ENCODE measurements around the gene FNBP1. TPM values are rescaled to one million over a fixed set of nuclear protein-coding genes. Genes with fewer than 3 reads are reported as not detected.

Gene FNBP1
- total RNA-seq, 1 experiment from 2014 or later: 53.6 TPM

DNA sequence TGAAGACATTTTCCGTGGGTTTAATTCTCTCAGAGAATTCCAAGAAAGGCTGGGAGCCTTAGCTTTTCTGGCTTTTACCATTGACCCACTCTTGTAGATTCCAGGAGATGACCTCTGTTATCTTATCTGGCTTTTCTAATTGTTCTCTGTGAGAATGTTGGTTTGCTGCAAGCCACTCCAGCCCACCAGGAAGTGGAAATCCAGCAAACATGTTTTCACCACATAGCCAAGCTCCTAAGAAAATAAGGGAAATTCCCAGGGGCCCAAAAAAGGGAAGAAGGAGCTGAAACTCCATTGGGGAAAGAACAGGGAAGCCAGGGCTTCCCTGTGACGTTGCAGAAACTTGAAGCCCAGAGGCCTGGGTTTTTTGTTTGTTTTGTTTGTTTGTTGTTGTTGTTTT is 30.4 kb upstream of the FNBP1 start:
- Histone ChIP-seq H3K27ac (ENCODE audit: low read length) (no peak overlapping the region), H3K4me1 (ENCODE audit: control insufficient read depth, insufficient read depth, low read length) (no peaks in the 10 kb centered on the region; the same call in 1 of the 2 replicates), H3K27me3 (ENCODE audit: control insufficient read depth, insufficient read depth, low read length) (no peaks in the 10 kb centered on the region), H3K9me3 (ENCODE audit: control insufficient read depth, insufficient read depth, low read depth, low read length) (no peaks in the 10 kb centered on the region), H3K36me3 (ENCODE audit: control insufficient read depth, insufficient read depth, low read length) (peaks cover 2% of the 10 kb centered on the region; the same call in 1 of the 2 replicates), H3K4me3 (ENCODE audit: low read depth in 2 of 2, low read length in 2 of 2) (no peak overlapping the region)
- POLR2A ChIA-PET: no interaction called here
- DNase-seq (ENCODE audit: low read depth, low spot score) (no peak), ATAC-seq (no peak)
- CTCF ChIA-PET: no interaction called here
- in situ Hi-C loops (cut with HindIII; ENCODE audit: low pct_unique_long_range_greater_than_20kb, low sequenced_read_pairs): no loop called here
- TF ChIP-seq POLR2AphosphoS5 (IDR thresholded peaks at IDR 0.05; ENCODE audit: low read depth, low read length) (no peak), SIN3A (IDR thresholded peaks at IDR 0.05; ENCODE audit: borderline replicate concordance, insufficient read depth, low read depth, low read length) (no peak), TCF7L2 (IDR thresholded peaks at IDR 0.05; ENCODE audit: low read depth, low read length) (no peak)
- TF ChIP-seq, protein P1, sequence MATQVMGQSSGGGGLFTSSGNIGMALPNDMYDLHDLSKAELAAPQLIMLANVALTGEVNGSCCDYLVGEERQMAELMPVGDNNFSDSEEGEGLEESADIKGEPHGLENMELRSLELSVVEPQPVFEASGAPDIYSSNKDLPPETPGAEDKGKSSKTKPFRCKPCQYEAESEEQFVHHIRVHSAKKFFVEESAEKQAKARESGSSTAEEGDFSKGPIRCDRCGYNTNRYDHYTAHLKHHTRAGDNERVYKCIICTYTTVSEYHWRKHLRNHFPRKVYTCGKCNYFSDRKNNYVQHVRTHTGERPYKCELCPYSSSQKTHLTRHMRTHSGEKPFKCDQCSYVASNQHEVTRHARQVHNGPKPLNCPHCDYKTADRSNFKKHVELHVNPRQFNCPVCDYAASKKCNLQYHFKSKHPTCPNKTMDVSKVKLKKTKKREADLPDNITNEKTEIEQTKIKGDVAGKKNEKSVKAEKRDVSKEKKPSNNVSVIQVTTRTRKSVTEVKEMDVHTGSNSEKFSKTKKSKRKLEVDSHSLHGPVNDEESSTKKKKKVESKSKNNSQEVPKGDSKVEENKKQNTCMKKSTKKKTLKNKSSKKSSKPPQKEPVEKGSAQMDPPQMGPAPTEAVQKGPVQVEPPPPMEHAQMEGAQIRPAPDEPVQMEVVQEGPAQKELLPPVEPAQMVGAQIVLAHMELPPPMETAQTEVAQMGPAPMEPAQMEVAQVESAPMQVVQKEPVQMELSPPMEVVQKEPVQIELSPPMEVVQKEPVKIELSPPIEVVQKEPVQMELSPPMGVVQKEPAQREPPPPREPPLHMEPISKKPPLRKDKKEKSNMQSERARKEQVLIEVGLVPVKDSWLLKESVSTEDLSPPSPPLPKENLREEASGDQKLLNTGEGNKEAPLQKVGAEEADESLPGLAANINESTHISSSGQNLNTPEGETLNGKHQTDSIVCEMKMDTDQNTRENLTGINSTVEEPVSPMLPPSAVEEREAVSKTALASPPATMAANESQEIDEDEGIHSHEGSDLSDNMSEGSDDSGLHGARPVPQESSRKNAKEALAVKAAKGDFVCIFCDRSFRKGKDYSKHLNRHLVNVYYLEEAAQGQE (IDR thresholded peaks at IDR 0.05; ENCODE audit: insufficient read depth in 1 of 2, low read depth in 2 of 2, low read length in 1 of 2): no peak
- TF ChIP-seq, protein P2, sequence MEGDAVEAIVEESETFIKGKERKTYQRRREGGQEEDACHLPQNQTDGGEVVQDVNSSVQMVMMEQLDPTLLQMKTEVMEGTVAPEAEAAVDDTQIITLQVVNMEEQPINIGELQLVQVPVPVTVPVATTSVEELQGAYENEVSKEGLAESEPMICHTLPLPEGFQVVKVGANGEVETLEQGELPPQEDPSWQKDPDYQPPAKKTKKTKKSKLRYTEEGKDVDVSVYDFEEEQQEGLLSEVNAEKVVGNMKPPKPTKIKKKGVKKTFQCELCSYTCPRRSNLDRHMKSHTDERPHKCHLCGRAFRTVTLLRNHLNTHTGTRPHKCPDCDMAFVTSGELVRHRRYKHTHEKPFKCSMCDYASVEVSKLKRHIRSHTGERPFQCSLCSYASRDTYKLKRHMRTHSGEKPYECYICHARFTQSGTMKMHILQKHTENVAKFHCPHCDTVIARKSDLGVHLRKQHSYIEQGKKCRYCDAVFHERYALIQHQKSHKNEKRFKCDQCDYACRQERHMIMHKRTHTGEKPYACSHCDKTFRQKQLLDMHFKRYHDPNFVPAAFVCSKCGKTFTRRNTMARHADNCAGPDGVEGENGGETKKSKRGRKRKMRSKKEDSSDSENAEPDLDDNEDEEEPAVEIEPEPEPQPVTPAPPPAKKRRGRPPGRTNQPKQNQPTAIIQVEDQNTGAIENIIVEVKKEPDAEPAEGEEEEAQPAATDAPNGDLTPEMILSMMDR (IDR thresholded peaks at IDR 0.05): no peak
- BruUV-seq (replicated peaks): no TSS peak
- intact Hi-C loops (cut with micrococcal nuclease; ENCODE audit: unreplicated experiment): no loop called here

DNA sequence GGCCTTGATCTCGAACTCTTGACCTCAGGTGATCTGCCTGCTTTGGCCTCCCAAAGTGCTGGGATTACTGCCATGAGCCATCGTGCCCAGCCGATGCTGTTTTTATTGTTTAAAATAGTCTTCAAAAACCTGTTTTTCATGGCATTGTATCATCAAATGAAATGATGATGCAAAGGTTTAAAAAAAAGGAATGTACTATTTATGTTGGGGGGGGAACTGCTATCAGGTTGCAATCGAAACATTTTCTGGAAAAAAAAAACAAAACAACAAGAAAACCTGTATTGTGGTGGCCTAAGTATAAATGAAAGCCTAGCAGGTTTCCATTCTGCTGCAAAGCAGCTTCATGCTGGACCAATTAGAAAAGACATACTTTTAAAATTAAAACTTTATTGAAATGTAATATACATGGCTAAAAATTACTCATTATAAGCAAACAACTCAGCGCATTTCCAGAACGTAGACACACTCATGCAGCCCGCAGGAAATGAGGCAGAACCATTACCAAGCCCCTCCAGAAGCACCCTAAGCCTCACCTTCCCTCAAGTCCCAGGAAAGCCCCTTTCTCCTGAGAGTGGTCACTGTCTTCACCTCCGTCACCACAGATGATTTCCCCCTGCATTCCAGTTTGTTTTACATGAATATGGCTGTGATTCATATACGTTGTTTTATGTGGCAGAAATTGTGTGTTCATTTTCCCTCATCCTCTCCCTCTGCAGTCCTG is 29.7 kb upstream of the FNBP1 start:
- no peak for TF ChIP-seq SIN3A (IDR thresholded peaks at IDR 0.05; ENCODE audit: borderline replicate concordance, insufficient read depth, low read depth, low read length)
- TF ChIP-seq, protein P2 (IDR thresholded peaks at IDR 0.05): no peak
- TF ChIP-seq, protein P1 (IDR thresholded peaks at IDR 0.05; ENCODE audit: insufficient read depth in 1 of 2, low read depth in 2 of 2, low read length in 1 of 2): no peak
- TF ChIP-seq TCF7L2 (IDR thresholded peaks at IDR 0.05; ENCODE audit: low read depth, low read length): no peak
- TF ChIP-seq POLR2AphosphoS5 (IDR thresholded peaks at IDR 0.05; ENCODE audit: low read depth, low read length): no peak
- POLR2A ChIA-PET: interaction anchor here (0.6 kb wide), 1 partner anchor 238 kb away, joined by 3 read pairs; no protein-coding TSS in a partner anchor
- Histone ChIP-seq H3K27me3 (ENCODE audit: control insufficient read depth, insufficient read depth, low read length) (no peaks in the 10 kb centered on the region), H3K4me3 (ENCODE audit: low read depth in 2 of 2, low read length in 2 of 2) (no peak overlapping the region), H3K36me3 (ENCODE audit: control insufficient read depth, insufficient read depth, low read length) (no peaks in the 10 kb centered on the region), H3K27ac (ENCODE audit: low read length) (no peak overlapping the region), H3K9me3 (ENCODE audit: control insufficient read depth, insufficient read depth, low read depth, low read length) (no peaks in the 10 kb centered on the region), H3K4me1 (ENCODE audit: control insufficient read depth, insufficient read depth, low read length) (no peaks in the 10 kb centered on the region; the same call in 1 of the 2 replicates)
- BruUV-seq (replicated peaks): no TSS peak
- in situ Hi-C loops (cut with HindIII; ENCODE audit: low pct_unique_long_range_greater_than_20kb, low sequenced_read_pairs): no loop called here
- intact Hi-C loops (cut with micrococcal nuclease; ENCODE audit: unreplicated experiment): no loop called here
- CTCF ChIA-PET: no interaction called here
- DNase-seq (ENCODE audit: low read depth, low spot score) (no peak), ATAC-seq (no peak; the same call in 1 of the 2 replicates)
